Smooth muscle cell (in vitro differentiated cells): ENCODE data around the gene OR2A5. TPM values are rescaled to one million over a fixed set of nuclear protein-coding genes. Genes with fewer than 3 reads are reported as not detected.
"Not testable (repeated sequence)": the region's sequence is repeated elsewhere in the genome, so short reads cannot be mapped to it uniquely, and the experiment has no call there.

Experiments used
- DNase-seq: peaks from one replicate; lab custom pipeline; 2025; ENCODE audit not compliant: unreplicated experiment; lab: John Stamatoyannopoulos, UW
- H2AFZ ChIP-seq: fragments of 200-600 bp; sonication (generic); 2 replicates; pipeline ENCODE4 v1.6.0; 2016; ENCODE audit warnings: antibody characterized with exemption, low read depth, mild to moderate bottlenecking
- H3F3A ChIP-seq: fragments of 200-600 bp; sonication (generic); 2 replicates; pipeline ENCODE4 v1.6.0; 2017; ENCODE audit warnings: antibody characterized with exemption, low read depth
- H3K27ac ChIP-seq: fragments of 200-600 bp; sonication (generic); 2 replicates; pipeline ENCODE4 v1.5.1; 2016; ENCODE audit warnings: low read depth, mild to moderate bottlenecking
- H3K27me3 ChIP-seq: fragments of 200-600 bp; sonication (generic); 2 replicates; pipeline ENCODE4 v1.6.1; 2016; ENCODE audit warnings: low read depth, mild to moderate bottlenecking
- H3K36me3 ChIP-seq: fragments of 200-600 bp; sonication (generic); 2 replicates; pipeline ENCODE4 v1.5.1; 2016; ENCODE audit warnings: low read depth
- H3K4me1 ChIP-seq: fragments of 200-600 bp; sonication (generic); 2 replicates; pipeline ENCODE4 v1.5.1; 2016; ENCODE audit warnings: low read depth
- H3K4me2 ChIP-seq: fragments of 200-600 bp; sonication (generic); 2 replicates; pipeline ENCODE4 v1.6.0; 2016; ENCODE audit warnings: mild to moderate bottlenecking
- H3K4me3 ChIP-seq: fragments of 200-600 bp; sonication (generic); 2 replicates; pipeline ENCODE4 v1.5.1; 2016; ENCODE audit warnings: mild to moderate bottlenecking
- H3K79me2 ChIP-seq: fragments of 200-600 bp; sonication (generic); 2 replicates; pipeline ENCODE4 v1.6.0; 2016; ENCODE audit warnings: low read depth, mild to moderate bottlenecking
- H3K9ac ChIP-seq: fragments of 200-600 bp; sonication (generic); 2 replicates; pipeline ENCODE4 v1.6.0; 2016; ENCODE audit warnings: low read depth
- H3K9me3 ChIP-seq: fragments of 200-600 bp; sonication (generic); replicated peaks from 2 replicates; pipeline ENCODE4 v1.5.1; 2016; ENCODE audit warnings: low read depth
- H4K20me1 ChIP-seq: fragments of 200-600 bp; sonication (generic); 2 replicates; pipeline ENCODE4 v1.6.0; 2016; ENCODE audit warnings: low read depth
- WGBS: methylation state at CpG from one replicate; pipeline ENCODE4 v1.1.7; 2016; ENCODE audit warnings: low lambda C conversion rate; 5-methylcytosine and 5-hydroxymethylcytosine counted together
- polyA plus RNA-seq: library from polyadenylated mRNA; unstranded; fragments of >200 nt; fragmentation: Nextera tagmentation; extraction: Ambion mirVana; gene quantifications from 2 replicates; pipeline ENCODE4 v1.2.1, GENCODE V29; 2016
- total RNA-seq: library from RNA; depleted of rRNA; stranded (reverse); fragments of >200 nt; gene quantifications from 2 replicates; pipeline ENCODE4 v1.2.3, GENCODE V29; 2014
- TF ChIP-seq, protein P1 (sequence below): fragments of 200-600 bp; sonication (generic); IDR thresholded peaks from 2 replicates; pipeline ENCODE4 v1.5.1; 2017; ENCODE audit warnings: borderline replicate concordance, mild to moderate bottlenecking, antibody characterized with exemption; ENCODE audit not compliant: insufficient read depth, poor library complexity, severe bottlenecking

OR2A5 gene
- total and polyA plus RNA-seq, 2 experiments from 2014 or later = not detected

- Histone ChIP-seq H3K36me3 (no peaks in the 10 kb centered on the region), H3K27me3 (no peaks in the 10 kb centered on the region), H3K9ac (no peak overlapping the region), H3F3A (no peaks in the 10 kb centered on the region), H3K4me3 (no peak overlapping the region), H3K9me3 (no peaks in the 10 kb centered on the region), H3K79me2 (no peaks in the 10 kb centered on the region), H4K20me1 (no peaks in the 10 kb centered on the region), H2AFZ (no peak overlapping the region), H3K27ac (no peak overlapping the region), H3K4me1 (no peaks in the 10 kb centered on the region), H3K4me2 (no peak overlapping the region)
- 70% methylated on average over 4 of the region's 4 CpGs for WGBS
- no peak for DNase-seq
- TF ChIP-seq, protein P1, sequence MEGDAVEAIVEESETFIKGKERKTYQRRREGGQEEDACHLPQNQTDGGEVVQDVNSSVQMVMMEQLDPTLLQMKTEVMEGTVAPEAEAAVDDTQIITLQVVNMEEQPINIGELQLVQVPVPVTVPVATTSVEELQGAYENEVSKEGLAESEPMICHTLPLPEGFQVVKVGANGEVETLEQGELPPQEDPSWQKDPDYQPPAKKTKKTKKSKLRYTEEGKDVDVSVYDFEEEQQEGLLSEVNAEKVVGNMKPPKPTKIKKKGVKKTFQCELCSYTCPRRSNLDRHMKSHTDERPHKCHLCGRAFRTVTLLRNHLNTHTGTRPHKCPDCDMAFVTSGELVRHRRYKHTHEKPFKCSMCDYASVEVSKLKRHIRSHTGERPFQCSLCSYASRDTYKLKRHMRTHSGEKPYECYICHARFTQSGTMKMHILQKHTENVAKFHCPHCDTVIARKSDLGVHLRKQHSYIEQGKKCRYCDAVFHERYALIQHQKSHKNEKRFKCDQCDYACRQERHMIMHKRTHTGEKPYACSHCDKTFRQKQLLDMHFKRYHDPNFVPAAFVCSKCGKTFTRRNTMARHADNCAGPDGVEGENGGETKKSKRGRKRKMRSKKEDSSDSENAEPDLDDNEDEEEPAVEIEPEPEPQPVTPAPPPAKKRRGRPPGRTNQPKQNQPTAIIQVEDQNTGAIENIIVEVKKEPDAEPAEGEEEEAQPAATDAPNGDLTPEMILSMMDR = no peak
Measured at GRCh38 chr7:144038887-144039286, 9.9 kb upstream of the OR2A5 start.

DNA sequence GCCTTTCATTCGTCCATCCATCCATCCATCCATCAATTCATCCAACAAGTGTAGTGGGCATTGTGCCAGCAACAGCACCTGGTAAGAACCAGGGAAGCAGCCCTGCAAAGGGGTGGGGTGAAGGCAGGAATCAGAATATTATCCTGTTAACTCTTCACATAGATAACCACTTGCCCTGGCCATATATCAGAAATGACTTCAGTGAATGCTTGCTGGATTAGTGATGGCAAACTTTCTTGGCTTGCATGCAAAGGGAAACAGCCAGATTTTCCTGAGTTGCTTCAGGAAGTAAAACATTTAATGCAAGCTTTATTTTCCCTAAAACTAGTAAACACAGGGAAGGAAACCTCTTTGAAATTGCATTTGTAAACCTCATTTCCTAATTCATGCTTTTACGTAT lies 743 bp downstream of the OR2A5 start:
- 82% methylated on average over 2 of the region's 2 CpGs for WGBS

DNA sequence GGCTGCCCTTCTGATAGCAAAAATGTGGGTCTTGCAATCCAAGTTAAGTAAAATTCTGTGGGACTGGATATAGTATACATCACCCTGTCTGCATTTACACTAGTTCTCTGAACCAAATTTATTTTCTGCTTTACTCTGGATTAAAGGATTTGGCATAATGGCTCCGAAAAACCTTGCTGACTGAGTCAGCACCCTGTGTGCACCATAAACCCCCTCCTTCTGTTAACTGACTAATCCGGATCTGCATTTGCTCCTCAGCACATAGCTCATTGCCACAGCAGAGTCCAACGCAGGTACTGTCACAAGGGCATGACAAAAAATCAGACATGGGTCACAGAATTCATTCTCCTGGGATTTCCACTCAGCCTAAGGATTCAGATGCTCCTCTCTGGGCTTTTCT lies 1.3 kb downstream of the OR2A5 start:
- WGBS = 12% methylated on average over 3 of the region's 3 CpGs
- Histone ChIP-seq H3K9ac (no peak overlapping the region), H3K36me3 (no peaks in the 10 kb centered on the region), H3K4me2 (peak overlapping the region; percentile 66), H3K27me3 (no peaks in the 10 kb centered on the region), H3K79me2 (no peaks in the 10 kb centered on the region), H3F3A (peaks cover 5% of the 10 kb centered on the region), H3K4me3 (no peak overlapping the region), H4K20me1 (no peaks in the 10 kb centered on the region), H2AFZ (no peak overlapping the region), H3K27ac (peak overlapping the region; percentile 61), H3K9me3 (no peaks in the 10 kb centered on the region), H3K4me1 (peaks cover 5% of the 10 kb centered on the region)
- DNase-seq = no peak
- TF ChIP-seq, protein P1 = no peak

More for the DNA sequence above, 743 bp downstream of the OR2A5 start:
- H3F3A ChIP-seq = peaks cover 5% of the 10 kb centered on the region
- no peaks in the 10 kb centered on the region for H3K36me3 ChIP-seq
- H3K9me3 ChIP-seq = no peaks in the 10 kb centered on the region
- no peak overlapping the region for H3K4me3 ChIP-seq
- no peaks in the 10 kb centered on the region for H3K79me2 ChIP-seq
- H3K4me2 ChIP-seq = peak overlapping the region; percentile 66
- TF ChIP-seq, protein P1 = no peak
- DNase-seq = no peak
- H2AFZ ChIP-seq = no peak overlapping the region
- no peaks in the 10 kb centered on the region for H4K20me1 ChIP-seq
- no peak overlapping the region for H3K9ac ChIP-seq
- H3K27me3 ChIP-seq = no peaks in the 10 kb centered on the region
- peak overlapping the region; percentile 61 for H3K27ac ChIP-seq
- H3K4me1 ChIP-seq = peaks cover 5% of the 10 kb centered on the region

- H3K27ac ChIP-seq, H3K4me3 ChIP-seq, H3K4me1 ChIP-seq, H3K36me3 ChIP-seq, H3K79me2 ChIP-seq, H3F3A ChIP-seq, H3K27me3 ChIP-seq, H3K9ac ChIP-seq, H3K9me3 ChIP-seq, H3K4me2 ChIP-seq, H2AFZ ChIP-seq, DNase-seq, H4K20me1 ChIP-seq: not testable (repeated sequence)
- WGBS = 96% methylated on average over 8 of the region's 8 CpGs
Measured at GRCh38 chr7:144050884-144051283, 2.1 kb downstream of the OR2A5 start.
